H9 (cell line): ENCODE results near the gene LPP. TPM values are rescaled to one million over a fixed set of nuclear protein-coding genes. Genes with fewer than 3 reads are reported as not detected.

ENCODE experiments used
- DNase-seq: peaks from one replicate; pipeline ENCODE4 v3.0.0-alpha.2; 2017
- H2AFZ ChIP-seq: one replicate; pipeline ENCODE4 v1.6.1; 2013; ENCODE audit warnings: mild to moderate bottlenecking, low read length, control low read depth, moderate library complexity
- H2AK5ac ChIP-seq: 2 replicates; pipeline ENCODE4 v1.6.1; 2013; ENCODE audit warnings: low read length, control low read depth, mixed read lengths; ENCODE audit not compliant: insufficient read length
- H2BK120ac ChIP-seq: one replicate; pipeline ENCODE4 v1.6.1; 2013; ENCODE audit warnings: low read depth, mild to moderate bottlenecking, low read length, control low read depth, inconsistent platforms; ENCODE audit not compliant: poor library complexity, severe bottlenecking
- H2BK12ac ChIP-seq: 2 replicates; pipeline ENCODE4 v1.6.1; 2013; ENCODE audit warnings: low read length, control low read depth, mixed read lengths, low read depth; ENCODE audit not compliant: insufficient read length
- H2BK15ac ChIP-seq: 2 replicates; pipeline ENCODE4 v1.6.1; 2013; ENCODE audit warnings: low read depth, low read length, control low read depth
- H2BK20ac ChIP-seq: one replicate; pipeline ENCODE4 v1.6.1; 2013; ENCODE audit warnings: low read depth, mild to moderate bottlenecking, low read length, control low read depth, inconsistent platforms; ENCODE audit not compliant: poor library complexity, severe bottlenecking
- H2BK5ac ChIP-seq: 2 replicates; pipeline ENCODE4 v1.6.1; 2013; ENCODE audit warnings: low read length, control low read depth, mixed read lengths; ENCODE audit not compliant: insufficient read length
- H3K14ac ChIP-seq: 2 replicates; pipeline ENCODE4 v1.6.1; 2013; ENCODE audit warnings: low read length, control low read depth; ENCODE audit not compliant: insufficient read depth
- H3K18ac ChIP-seq: 2 replicates; pipeline ENCODE4 v1.6.1; 2013; ENCODE audit warnings: low read depth, mild to moderate bottlenecking, mixed read lengths, low read length, control low read depth; ENCODE audit not compliant: insufficient read length
- H3K23ac ChIP-seq: 2 replicates; pipeline ENCODE4 v1.6.1; 2013; ENCODE audit warnings: low read length, control low read depth, mixed read lengths, low read depth; ENCODE audit not compliant: insufficient read length
- H3K23me2 ChIP-seq: 2 replicates; pipeline ENCODE4 v1.6.1; 2013; ENCODE audit warnings: low read depth, mild to moderate bottlenecking, mixed read lengths, low read length, control low read depth; ENCODE audit not compliant: insufficient read length, poor library complexity, severe bottlenecking
- H3K27ac ChIP-seq: 2 replicates; pipeline ENCODE4 v1.5.1; 2013; ENCODE audit warnings: low read length, control low read depth, mixed read lengths, low read depth; ENCODE audit not compliant: insufficient read length
- H3K27me3 ChIP-seq: 2 replicates; pipeline ENCODE4 v1.6.1; 2013; ENCODE audit warnings: low read length, control low read depth, inconsistent platforms; ENCODE audit not compliant: insufficient read depth
- H3K4ac ChIP-seq: 2 replicates; pipeline ENCODE4 v1.6.1; 2013; ENCODE audit warnings: low read depth, mild to moderate bottlenecking, control low read depth, inconsistent platforms, low read length, moderate library complexity
- H3K4me1 ChIP-seq: 2 replicates; pipeline ENCODE4 v1.6.1; 2013; ENCODE audit warnings: low read length, control low read depth, inconsistent platforms; ENCODE audit not compliant: insufficient read depth
- H3K4me2 ChIP-seq: 2 replicates; pipeline ENCODE4 v1.6.1; 2013; ENCODE audit warnings: low read length, control low read depth, mixed read lengths; ENCODE audit not compliant: insufficient read length, insufficient read depth
- H3K56ac ChIP-seq: 2 replicates; pipeline ENCODE4 v1.6.1; 2013; ENCODE audit warnings: low read depth, mild to moderate bottlenecking, mixed read lengths, low read length, control low read depth; ENCODE audit not compliant: insufficient read length
- H3K79me1 ChIP-seq: 2 replicates; pipeline ENCODE4 v1.6.1; 2013; ENCODE audit warnings: low read depth, mild to moderate bottlenecking, moderate library complexity, low read length, control low read depth, inconsistent platforms; ENCODE audit not compliant: insufficient read depth, poor library complexity, severe bottlenecking
- H3K79me2 ChIP-seq: 2 replicates; pipeline ENCODE4 v1.6.1; 2013; ENCODE audit warnings: low read length, control low read depth, inconsistent platforms; ENCODE audit not compliant: insufficient read depth
- H3K9ac ChIP-seq: 2 replicates; pipeline ENCODE4 v1.6.1; 2013; ENCODE audit warnings: low read length, control low read depth, mixed read lengths; ENCODE audit not compliant: insufficient read length; ENCODE audit errors: extremely low read depth
- H3K9me3 ChIP-seq: one replicate; pipeline ENCODE4 v1.6.1; 2013; ENCODE audit warnings: low read depth, low read length, inconsistent platforms; ENCODE audit not compliant: control insufficient read depth
- H3T11ph ChIP-seq: one replicate; pipeline ENCODE4 v1.6.1; 2013; ENCODE audit warnings: mild to moderate bottlenecking, low read length, control low read depth, inconsistent platforms
- H4K20me1 ChIP-seq: one replicate; pipeline ENCODE4 v1.6.1; 2013; ENCODE audit not compliant: control insufficient read depth, insufficient read length, insufficient read depth
- H4K5ac ChIP-seq: 2 replicates; pipeline ENCODE4 v1.6.1; 2013; ENCODE audit warnings: low read depth, mild to moderate bottlenecking, mixed read lengths, low read length, control low read depth; ENCODE audit not compliant: insufficient read length
- H4K8ac ChIP-seq: replicated peaks from 2 replicates; pipeline ENCODE4 v1.6.1; 2013; ENCODE audit warnings: low read length, control low read depth, mixed read lengths, low read depth; ENCODE audit not compliant: insufficient read length
- H4K91ac ChIP-seq: 2 replicates; pipeline ENCODE4 v1.6.1; 2013; ENCODE audit warnings: low read depth, mild to moderate bottlenecking, moderate library complexity, mixed read lengths, low read length, control low read depth; ENCODE audit not compliant: insufficient read length
- H3K27ac Mint-ChIP-seq, 3 experiments: 2 replicates in 2 of 3; 3 replicates in 1 of 3; pipeline ENCODE4 v1.8.0; 2020 to 2021; ENCODE audit warnings: mixed read lengths in 3 of 3, mild to moderate bottlenecking in 1 of 3, moderate library complexity in 1 of 3
- H3K27me3 Mint-ChIP-seq: 2 replicates; pipeline ENCODE4 v1.8.0; 2021; ENCODE audit warnings: low read depth, mild to moderate bottlenecking, moderate library complexity, mixed read lengths
- H3K36me3 Mint-ChIP-seq, 3 experiments: 2 replicates in 2 of 3; 3 replicates in 1 of 3; pipeline ENCODE4 v1.8.0; 2020 to 2021; ENCODE audit warnings: low read depth in 3 of 3, mixed read lengths in 3 of 3; ENCODE audit not compliant: insufficient read depth in 1 of 3
- H3K4me1 Mint-ChIP-seq, 2 experiments: 2 replicates each; pipeline ENCODE4 v1.8.0; 2020; ENCODE audit warnings: mixed read lengths in 2 of 2
- H3K4me3 Mint-ChIP-seq, 2 experiments: 2 replicates in 1 of 2; 3 replicates in 1 of 2; pipeline ENCODE4 v1.8.0; 2020 to 2021; ENCODE audit warnings: mild to moderate bottlenecking in 2 of 2, mixed read lengths in 2 of 2, moderate library complexity in 1 of 2
- H3K9me3 Mint-ChIP-seq, 2 experiments: 2 replicates in 1 of 2; 3 replicates in 1 of 2; pipeline ENCODE4 v1.8.0; 2020; ENCODE audit warnings: mild to moderate bottlenecking in 2 of 2, mixed read lengths in 2 of 2, moderate library complexity in 1 of 2
- CTCF ChIP-seq: fragments of 200-600 bp; sonication (generic); conservative IDR thresholded peaks from 3 replicates; pipeline ENCODE4 v1.8.0; 2021; ENCODE audit warnings: antibody characterized with exemption, mild to moderate bottlenecking
- WGBS: extraction: QIAGEN DNeasy Blood & Tissue Kit; methylation state at CpG from one replicate; pipeline ENCODE4 v1.1.7; 2013; ENCODE audit warnings: missing lambda C conversion rate, low lambda C conversion rate, mixed read lengths; ENCODE audit not compliant: insufficient read length; ENCODE audit errors: extremely low coverage; 5-methylcytosine and 5-hydroxymethylcytosine counted together
- total RNA-seq: library from RNA; stranded (reverse); gene quantifications from 2 replicates; pipeline ENCODE4 v1.2.1, GENCODE V29; 2021

The LPP gene
- total RNA-seq, 1 experiment from 2014 or later = 64.6 TPM

GRCh38 chr3:188695241-188695640, 541.3 kb downstream of the LPP start:
- H3K36me3 Mint-ChIP-seq = no peaks in the 10 kb centered on the region
- Histone ChIP-seq H3K27ac (no peak overlapping the region), H2BK5ac (no peak overlapping the region), H3K4me2 (no peak overlapping the region), H2BK120ac (no peak overlapping the region), H3K4ac (no peak overlapping the region), H2BK12ac (no peak overlapping the region), H3K14ac (no peak overlapping the region), H3K79me2 (no peaks in the 10 kb centered on the region), H3K79me1 (no peaks in the 10 kb centered on the region), H4K20me1 (no peaks in the 10 kb centered on the region), H2BK20ac (no peak overlapping the region), H2AK5ac (no peak overlapping the region), H3K9ac (no peak overlapping the region), H4K91ac (no peak overlapping the region), H3K9me3 (no peaks in the 10 kb centered on the region), H3K18ac (no peak overlapping the region), H3K56ac (no peak overlapping the region), H3K23ac (no peak overlapping the region), H3K4me1 (peaks cover 2% of the 10 kb centered on the region; the same call in 1 of the 2 replicates), H2AFZ (no peak overlapping the region), H2BK15ac (no peak overlapping the region), H3T11ph (no peak overlapping the region), H4K8ac (no peak overlapping the region), H4K5ac (no peak overlapping the region), H3K27me3 (no peaks in the 10 kb centered on the region), H3K23me2 (no peaks in the 10 kb centered on the region)
- no peaks in the 10 kb centered on the region for H3K27me3 Mint-ChIP-seq
- no peaks in the 10 kb centered on the region for H3K9me3 Mint-ChIP-seq
- no peak for DNase-seq
- TF ChIP-seq CTCF = no peak
- no peak overlapping the region for H3K27ac Mint-ChIP-seq
- WGBS = no CpG with 5 or more reads among the region's 5 CpGs
- peaks cover 20 to 27% of the 10 kb centered on the region in 2 experiments for H3K4me1 Mint-ChIP-seq
- no peak overlapping the region for H3K4me3 Mint-ChIP-seq
